ENCODE data around the gene SCAANT1.

SCAANT1 gene

DNA sequence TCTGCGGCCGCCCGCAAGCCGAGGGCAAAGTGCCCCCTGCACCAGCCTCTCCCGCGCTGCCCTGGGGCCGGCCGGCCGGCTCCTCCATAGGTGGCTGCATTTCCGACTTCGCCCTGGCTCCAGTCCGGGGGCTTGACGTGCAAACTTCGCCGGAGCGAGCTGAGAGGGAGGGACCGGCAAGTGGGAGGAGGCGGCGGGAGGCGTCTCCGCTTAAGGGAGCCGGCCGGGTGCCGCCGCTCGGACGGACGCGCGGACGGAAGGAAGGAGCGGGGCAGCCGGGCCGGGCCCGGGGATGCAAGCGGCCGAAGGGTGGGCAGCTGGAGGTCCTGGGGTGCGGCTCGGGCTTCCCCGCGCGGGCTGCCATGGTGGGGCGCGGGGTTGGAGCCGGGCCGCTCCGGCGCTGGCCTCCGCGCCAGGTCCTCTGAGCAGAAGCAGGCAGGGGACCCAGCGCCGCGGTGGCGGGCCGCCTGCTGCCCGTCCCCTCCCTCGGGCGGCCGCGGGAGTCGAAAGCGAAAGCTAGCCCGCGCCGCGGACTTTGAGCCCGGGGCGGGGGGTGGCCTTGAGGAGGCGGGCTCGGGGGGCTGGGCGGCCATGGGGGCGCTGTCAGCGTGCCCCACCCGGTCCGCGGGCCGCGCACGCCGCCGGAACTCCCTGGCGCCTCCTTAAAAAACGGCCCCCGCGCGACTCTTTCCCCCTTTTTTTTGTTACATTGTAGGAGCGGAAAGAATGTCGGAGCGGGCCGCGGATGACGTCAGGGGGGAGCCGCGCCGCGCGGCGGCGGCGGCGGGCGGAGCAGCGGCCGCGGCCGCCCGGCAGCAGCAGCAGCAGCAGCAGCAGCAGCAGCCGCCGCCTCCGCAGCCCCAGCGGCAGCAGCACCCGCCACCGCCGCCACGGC, at the start of gene SCAANT1:
Gene SCAANT1, minus strand, starts transcription at position 511 of the 895 bp plus-strand sequence.
- peak; percentile 76 to 78 for DNase-seq (ENCODE audit: low read depth in 2 of 2)

DNA sequence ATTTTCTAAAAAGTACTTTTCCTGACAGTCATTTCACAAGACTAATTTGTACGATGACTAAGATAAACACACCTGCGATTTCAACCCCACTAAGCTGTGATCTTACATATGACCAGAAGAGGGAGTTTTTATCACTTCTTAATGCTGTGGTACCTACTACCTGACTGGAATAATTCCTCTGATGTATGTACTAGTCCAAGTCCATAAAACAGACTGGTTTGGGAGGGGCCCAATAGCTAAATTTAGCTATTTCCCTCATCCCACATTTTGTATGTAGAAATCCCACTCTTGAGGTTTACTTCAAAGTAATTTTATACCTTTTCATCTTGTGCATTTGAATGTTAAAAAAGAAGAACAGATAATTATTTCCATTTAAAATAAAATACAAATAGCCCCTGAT, 49.7 kb upstream of the SCAANT1 start:
- DNase-seq (ENCODE audit: low read depth in 2 of 2) = no peak

DNA sequence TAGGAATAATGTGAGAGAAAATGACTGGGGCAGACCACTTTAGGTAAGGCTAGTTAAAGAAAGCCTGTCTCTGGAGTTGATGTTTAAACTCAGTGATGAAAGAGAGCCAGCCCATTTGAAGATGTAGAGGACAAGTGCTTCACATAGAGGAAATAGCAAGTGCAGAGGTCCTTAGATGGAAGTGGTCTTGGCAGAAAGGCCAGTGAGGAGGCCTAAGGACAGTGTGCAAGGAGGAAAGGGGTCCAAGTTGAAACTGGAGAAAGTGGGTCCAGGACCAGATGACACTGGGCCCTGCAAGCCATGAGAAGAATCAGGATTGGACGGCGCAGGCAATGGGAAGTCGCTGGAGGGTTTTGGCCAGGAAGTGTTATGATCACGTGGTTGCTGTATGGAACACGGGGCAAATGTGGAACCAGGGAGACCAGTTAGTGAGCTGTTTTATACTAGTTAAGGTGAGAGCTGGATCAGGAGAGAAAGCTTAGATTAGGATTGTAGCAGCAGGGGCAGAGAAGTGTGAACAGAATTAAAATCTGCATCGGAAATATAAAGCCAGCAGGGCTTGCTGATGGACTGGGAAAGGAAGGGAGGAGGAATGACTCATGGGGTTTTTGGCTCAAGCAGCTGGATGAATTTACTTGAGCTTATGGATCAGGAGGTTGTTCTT, 48.0 kb upstream of the SCAANT1 start:
- DNase-seq (ENCODE audit: low read depth in 2 of 2) = no peak

DNA sequence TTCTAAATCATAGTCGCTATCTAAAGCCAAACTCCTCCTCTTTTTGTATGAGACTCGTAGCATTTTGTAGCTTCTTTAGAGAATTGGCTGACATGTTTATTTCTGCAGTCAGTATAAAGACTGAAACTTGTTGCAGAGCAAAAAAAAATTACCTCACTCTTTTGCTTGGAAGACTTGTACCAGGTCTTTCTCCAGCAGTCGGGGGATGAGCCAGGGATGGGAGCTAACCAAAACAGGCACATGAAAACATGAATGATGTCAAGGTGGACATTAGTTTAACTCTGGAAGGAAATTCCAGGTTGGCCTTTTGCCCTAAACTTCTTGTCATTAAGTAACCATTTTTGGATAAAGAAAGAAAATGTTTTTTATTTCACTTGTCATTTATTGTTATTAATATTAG, 47.0 kb upstream of the SCAANT1 start:
- DNase-seq (ENCODE audit: low read depth in 2 of 2) = no peak

DNA sequence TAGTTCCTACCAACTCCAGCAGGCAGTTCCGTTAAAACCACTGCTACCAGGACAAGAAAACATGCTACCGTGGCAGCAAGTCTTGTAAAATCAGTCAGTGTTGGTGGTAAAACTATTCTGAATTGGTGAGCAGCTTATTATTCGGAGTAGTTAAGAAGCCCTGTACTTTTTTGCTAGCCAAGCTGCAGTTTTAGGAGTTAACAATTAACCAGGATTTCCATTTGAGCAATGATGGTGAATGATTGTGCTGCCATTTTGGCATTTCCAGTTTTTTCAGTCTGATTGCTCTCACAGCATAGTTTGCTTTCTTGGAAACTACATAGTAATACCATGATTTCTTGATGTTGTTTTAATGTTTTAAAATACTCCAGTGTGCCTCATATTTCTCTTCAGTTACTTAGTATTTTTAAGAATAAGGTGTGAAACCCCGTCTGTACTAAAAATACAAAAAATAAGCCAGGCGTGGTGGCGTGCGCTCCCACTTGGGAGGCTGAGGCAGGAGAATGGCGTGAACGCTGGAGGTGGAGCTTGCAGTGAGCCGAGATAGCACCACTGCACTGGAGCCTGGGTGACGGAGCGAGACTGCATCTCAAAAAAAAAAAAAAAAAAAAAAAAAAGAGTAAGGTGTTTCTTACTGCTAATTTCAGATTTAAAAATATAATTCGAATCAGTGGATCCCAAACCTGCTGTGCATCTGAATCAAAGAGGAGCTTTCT, 43.8 kb upstream of the SCAANT1 start:
- DNase-seq (ENCODE audit: low read depth in 2 of 2) = no peak

DNA sequence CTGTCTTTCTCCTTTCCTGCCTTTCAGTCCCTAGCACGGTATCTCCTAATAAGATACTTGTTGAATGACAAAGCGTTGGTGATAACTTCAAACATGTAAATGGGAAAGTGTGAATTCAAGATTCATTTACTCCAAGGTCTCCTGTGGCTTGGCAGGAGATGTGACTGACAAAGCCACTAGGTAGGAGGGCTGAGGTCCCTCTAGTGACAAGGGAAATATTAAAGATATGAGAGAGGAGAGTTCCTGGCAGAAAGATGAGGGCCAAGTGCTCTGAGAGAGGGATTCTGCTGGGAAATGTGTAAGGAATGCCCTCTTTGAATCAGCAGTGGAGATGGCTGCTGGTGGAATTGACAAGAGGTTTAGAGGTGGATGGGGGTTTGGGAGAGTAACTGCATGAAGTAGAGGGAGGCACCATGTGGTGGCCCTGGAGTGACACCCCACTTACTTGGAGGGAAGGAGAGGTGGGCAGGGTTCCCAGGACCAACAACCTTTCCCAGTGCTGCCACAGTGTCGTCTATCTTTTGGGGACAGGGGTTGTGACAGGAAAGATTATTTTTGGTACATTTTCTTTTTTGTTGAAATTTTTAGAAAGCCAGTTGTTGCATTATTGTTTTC, 43.0 kb upstream of the SCAANT1 start:
- no peak for DNase-seq (ENCODE audit: low read depth in 2 of 2)

DNA sequence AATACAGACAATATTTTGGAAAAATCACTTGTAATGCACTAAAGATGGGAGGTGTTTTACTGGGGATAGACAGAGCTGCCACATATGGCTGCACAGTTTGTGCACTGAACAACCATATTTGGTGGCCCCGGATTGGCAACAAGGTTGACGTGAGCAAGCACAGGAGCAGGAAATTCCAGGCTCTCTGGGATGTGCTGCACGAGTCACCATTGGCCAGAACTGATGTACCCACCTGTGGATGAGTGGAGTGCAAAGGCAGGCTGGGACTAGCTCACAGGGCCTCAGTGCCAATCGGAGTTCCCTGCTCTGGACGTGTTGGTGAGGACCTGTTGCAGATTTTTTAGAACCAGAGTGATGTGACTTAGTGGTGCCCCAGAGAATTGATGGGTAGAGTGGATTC, 42.0 kb upstream of the SCAANT1 start:
- no peak for DNase-seq (ENCODE audit: low read depth in 2 of 2)

DNA sequence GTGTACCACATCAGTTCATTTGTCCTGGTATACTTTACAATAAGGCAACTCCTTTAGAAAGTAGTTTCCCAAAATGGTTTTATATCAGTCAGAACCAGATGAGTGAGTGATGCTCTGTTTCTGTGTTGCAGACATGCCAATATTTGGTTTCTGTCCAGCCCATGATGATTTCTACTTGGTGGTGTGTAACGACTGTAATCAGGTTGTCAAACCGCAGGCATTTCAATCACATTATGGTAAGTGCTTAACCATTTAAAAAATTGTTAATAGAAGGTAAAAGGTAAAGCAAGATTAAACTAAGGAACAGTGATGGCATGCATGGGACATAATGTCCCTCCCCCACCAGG, 40.0 kb upstream of the SCAANT1 start:
- DNase-seq (ENCODE audit: low read depth in 2 of 2) = no peak

DNA sequence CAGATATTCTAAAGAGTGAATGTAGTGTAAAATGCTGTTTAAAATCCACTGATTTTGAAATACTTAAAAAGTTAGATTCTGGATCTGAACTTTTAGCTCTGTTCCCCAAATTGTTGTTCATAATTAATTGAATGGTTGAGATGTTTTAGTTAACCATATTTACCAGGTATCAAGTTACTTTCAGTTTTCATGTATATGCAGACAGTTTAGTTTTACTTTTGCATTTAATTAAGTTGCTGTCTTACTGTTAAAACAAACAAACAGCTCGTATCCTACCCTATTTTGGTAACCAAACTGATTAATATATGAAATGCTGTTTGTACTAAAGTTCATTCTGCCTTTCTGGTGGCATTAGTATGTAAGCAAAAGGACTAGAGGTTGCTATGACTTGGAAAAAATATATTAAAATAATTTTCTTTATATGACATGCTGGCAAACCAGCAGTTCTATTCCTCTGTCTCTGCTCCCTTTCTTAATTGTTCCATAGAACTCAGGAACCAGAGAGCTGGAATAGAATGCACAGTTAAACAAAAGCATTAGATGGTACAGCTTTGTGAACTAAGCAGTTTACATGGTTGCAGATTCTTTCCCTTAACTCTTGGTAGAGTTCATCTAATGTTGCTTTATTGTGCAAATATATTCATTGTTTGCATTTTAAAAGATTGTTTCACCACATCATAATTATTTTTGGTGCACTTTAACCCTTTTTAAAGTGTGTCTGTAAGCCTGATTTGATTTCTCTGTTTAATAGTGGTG, 39.5 kb upstream of the SCAANT1 start:
- DNase-seq (ENCODE audit: low read depth in 2 of 2) = no peak

DNA sequence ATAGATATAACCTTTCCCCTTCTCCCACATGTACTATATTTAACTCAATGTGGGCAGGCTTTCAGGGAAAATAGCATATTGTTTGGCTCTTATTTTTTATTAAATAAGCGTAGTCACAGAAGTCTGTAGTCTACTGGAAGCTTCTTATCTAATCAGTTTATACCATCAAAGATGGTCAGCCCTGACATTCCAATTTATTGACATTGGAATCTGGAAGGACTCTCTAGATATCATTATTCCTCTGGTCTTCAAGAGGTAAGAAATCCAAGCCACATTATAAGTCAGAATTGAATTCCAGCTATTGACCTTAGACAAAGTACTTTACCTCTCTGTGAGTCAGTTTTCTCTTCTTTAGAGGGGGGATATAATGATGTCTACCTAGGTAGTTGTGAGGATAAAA, 38.5 kb upstream of the SCAANT1 start:
- DNase-seq (ENCODE audit: low read depth in 2 of 2) = no peak

DNA sequence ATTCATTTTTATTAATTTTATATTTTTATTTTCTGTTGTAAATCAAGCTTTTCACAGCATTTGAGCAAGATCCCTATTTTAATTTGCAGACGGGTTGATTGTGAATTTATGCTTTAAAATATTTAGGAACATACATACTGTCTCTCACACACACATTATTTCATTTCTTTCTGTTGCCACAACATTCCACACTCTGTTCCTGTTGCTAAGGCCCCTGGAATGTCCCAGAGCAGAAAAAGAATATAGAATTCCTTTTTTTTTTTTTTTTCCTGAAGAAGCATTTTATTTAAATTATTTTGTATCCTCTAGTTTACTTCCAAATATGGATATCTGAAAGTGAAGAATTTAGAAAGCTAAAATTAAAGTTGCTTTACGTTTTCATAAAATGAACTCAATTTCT, 36.8 kb upstream of the SCAANT1 start:
- no peak for DNase-seq (ENCODE audit: low read depth in 2 of 2)

DNA sequence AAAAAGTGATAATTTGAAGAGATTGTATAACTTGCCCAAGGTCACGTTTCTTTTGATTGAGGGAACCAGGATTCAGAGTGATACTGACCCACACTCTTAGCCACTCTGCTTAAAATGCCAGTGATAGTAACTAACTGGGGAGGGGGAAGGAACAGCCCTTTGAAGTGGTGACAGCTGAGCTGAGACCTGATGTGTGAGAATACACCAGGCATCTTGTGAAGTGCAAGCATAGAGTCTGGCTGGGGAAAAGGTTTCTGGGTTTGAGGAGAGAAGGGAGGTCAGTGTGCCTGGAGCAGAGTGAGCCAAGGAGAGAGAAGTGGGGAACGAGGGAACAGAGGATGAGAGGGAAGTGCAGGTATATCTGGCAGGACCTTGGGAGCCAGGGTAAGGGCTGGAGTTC, 35.4 kb upstream of the SCAANT1 start:
- DNase-seq (ENCODE audit: low read depth in 2 of 2) = no peak

DNA sequence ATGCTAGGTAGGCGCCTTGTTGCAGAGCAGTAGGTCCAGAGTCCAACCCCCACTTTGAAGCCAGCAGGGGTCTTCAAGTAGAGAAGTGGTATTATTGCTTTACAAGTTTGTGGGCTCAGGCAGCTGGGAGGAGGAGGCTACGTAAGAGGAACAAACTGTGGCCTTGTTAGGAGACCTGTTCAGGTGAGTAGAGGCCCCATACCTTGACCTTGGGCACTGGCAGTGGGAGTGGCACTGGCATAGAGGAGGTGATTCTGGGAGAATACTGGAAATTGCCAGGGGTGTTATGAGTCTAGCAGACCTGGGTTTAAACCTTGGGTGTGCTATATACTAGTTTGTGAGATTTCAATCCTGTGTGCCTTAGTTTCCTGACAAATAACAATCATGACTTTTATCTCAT, 34.6 kb upstream of the SCAANT1 start:
- no peak for DNase-seq (ENCODE audit: low read depth in 2 of 2)

DNA sequence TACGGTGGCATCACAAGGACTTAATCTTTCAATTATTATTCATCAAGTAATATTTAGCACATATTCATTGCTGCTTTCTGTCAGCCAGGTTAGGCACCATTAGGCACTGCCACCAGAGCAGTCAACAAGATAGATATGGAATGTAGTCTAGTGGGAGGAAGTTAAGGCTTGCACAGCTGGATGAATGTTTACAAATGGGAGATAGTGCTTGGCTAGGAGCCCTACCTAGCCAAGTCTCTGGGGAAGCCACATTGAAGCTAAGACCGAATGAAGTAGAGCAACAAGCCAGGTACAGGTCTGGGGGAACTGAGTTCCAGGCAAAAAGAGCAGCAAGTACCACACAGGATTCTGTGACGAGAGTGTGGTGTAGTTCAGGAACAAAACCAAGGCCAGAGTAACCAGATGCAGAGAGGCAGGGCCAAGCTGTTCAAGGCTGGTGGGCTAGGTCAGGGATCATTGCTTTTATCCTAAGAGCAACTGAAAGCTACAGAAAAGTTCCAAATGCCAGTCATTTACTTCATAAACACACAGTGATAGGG, 33.4 kb upstream of the SCAANT1 start:
- DNase-seq (ENCODE audit: low read depth in 2 of 2) = no peak

DNA sequence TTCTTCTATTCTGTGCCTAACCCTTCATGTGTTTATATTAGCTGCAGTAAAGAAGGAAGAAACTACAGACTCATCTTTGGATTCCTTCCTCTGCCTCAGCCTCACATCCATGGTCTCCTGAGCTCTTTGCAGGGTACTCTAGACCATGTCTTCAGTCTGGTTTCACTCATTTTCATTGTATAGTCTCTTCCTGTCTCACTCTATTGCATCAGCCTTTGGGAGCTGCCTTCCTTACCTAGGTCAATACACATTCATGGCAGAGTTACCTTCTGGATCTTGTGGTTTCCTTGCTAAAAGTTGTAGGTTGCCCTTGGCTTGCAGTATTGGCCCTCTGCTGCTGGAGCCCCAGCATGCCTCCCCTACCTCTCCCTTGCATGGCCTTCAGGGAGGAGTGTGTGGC, 31.5 kb upstream of the SCAANT1 start:
- DNase-seq (ENCODE audit: low read depth in 2 of 2) = no peak

DNA sequence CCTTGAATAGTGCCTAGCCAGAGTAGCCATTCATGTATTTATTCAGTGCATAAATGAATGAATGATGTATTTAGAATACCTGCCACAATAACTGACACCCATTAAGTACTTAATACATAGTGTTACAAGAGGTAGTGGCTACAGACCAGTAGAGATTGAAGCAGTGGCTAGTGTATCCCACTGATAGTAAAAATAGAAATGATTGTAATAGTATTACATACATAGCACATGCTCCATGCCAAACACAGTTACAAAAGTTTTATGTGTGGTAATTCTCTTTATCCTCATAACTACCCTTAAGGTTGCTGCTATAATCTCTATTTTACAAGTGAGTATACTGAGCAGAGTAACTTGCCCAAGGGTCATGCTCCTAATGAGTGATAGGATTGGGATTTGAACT, 30.3 kb upstream of the SCAANT1 start:
- DNase-seq (ENCODE audit: low read depth in 2 of 2) = no peak

DNA sequence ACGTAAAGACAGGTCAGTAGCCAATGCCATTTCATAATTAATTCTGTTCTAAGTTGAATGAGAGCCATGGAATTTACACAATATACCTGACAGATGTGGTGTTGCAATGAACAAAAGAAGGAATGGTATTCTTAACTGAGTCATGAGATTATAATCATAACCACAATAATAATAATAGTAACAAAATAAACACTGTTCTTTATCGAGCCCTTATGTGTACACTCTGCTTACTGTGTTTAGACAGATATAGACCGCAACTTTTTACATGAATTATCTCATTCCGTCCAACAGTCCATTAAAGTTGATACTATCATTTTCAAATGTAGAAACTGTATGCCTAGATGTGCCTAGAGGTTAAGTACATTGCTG, 28.2 kb upstream of the SCAANT1 start:
- no peak for DNase-seq (ENCODE audit: low read depth in 2 of 2)

DNA sequence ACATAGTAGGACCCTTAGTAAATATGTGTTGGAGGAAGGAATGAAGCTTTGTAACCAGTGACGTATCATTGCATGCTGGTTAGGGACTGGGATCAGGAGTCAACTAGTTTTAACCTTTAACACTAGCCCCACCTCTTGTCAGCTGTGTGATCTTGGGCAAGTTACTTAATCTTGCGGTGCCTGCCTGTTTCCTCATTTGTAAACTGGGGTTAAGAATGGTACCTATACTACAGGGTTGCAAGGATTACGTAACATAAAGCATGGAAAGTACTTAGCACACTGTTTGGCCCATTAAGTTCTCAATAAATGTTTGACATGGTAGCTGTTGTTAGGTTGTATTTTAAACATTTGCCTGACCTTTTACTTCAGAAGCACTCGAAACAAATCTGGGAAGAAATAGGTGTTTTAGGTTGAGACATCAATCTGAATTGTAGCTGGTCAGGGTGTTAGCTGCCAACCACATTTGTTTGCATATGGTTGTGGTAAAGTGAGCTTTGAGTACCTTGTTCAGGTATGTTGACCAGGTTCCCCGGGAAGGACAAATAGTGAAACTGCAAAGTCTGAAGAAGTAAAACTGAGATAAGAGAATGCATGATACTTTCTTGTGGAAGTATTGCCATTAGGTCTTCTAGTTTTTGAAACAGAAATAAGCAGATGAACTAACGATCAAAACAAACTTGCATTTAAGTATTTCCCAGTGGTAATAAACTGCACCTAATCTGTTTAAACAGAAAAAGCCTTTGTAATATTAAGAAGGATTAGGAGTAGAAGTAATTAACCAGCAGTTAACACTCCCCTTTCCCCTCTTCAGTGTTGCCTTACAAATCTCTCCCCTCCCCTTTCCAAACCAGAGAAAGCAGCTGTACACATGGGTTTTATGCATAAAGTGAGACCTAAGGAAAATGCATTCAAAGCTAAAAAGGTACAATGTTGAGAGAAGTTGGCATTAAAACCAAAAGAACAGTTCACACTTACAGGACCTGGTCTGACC, 25.8 kb upstream of the SCAANT1 start:
- DNase-seq (ENCODE audit: low read depth in 2 of 2) = no peak

DNA sequence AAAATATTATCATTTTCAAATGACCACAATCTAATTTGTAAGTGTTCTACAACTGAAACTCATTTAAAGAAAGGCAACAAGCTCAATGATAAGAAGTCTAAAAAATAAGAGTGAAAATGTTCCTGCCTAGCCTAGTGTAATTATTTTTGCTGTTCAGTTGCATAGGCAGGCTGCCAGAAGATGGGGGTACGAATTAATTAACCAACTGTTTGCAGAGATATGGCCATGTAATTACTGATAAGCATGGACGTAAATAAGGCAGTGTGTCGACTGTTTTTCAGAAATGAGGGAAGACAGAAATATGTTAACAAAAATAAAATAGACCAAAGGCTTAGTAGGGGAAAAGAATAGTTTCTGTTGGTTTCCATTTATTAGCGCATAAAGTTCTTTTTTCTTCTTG, 24.7 kb upstream of the SCAANT1 start:
- DNase-seq (ENCODE audit: low read depth in 2 of 2) = no peak
